Psoas muscle (tissue), 8 donors: ENCODE data around the gene EID1. TPM values are rescaled to one million over a fixed set of nuclear protein-coding genes. Genes with fewer than 3 reads are reported as not detected.

Source experiments
- ATAC-seq, 4 donors: fragments of 200-7000 bp; cut with Tn5 transposase; one replicate each; pipeline ENCODE4 v1.9.1; 2020; ENCODE audit warnings: moderate library complexity in 3 of 4, mild to moderate bottlenecking in 2 of 4
- DNase-seq, 2 donors: peaks; one replicate each; pipeline ENCODE4 v3.0.0-alpha.2; 2020
- H3K27ac ChIP-seq: fragments of 200-600 bp; one replicate; pipeline ENCODE4 v1.8.0; 2022
- H3K27me3 ChIP-seq, 3 donors: fragments of 200-600 bp in 1 of 3; one replicate each; pipeline versions ENCODE4 v1.6.1 to v1.8.0; 2013 to 2022; ENCODE audit warnings: low read length in 2 of 3, mild to moderate bottlenecking in 2 of 3, moderate library complexity in 1 of 3; ENCODE audit not compliant: insufficient read depth in 3 of 3
- H3K36me3 ChIP-seq, 2 donors: fragments of 200-600 bp in 1 of 2; one replicate each; pipeline versions ENCODE4 v1.6.1 to v1.8.0; 2013 to 2022; ENCODE audit warnings: low read depth in 1 of 2, mild to moderate bottlenecking in 1 of 2, moderate library complexity in 1 of 2; ENCODE audit not compliant: insufficient read depth in 1 of 2
- H3K4me1 ChIP-seq: fragments of 200-600 bp; one replicate; pipeline ENCODE4 v1.8.0; 2022
- H3K4me3 ChIP-seq: fragments of 200-600 bp; one replicate; pipeline ENCODE4 v1.8.0; 2022; ENCODE audit warnings: mild to moderate bottlenecking
- H3K9me3 ChIP-seq: fragments of 200-600 bp; one replicate; pipeline ENCODE4 v1.8.0; 2022
- CTCF ChIP-seq: fragments of 200-600 bp; IDR thresholded peaks from one replicate; pipeline ENCODE4 v1.8.0; 2022; ENCODE audit warnings: antibody characterized with exemption
- WGBS, 3 donors: extraction: QIAGEN DNeasy Blood & Tissue Kit; methylation state at CpG; one replicate each; pipeline versions ENCODE4 v1.1.6 to v1.1.7; 2013; 5-methylcytosine and 5-hydroxymethylcytosine counted together
- intact Hi-C, 2 donors: fragments of 100-400 bp; cut with DNase I; formaldehyde crosslinking; loops; one replicate each; pipeline versions ENCODE4 v1.11.0 to v1.14.2; 2022
- polyA plus RNA-seq, 3 donors: library from polyadenylated mRNA; stranded (reverse); fragments of 200-250 nt; gene quantifications; one replicate each; pipeline ENCODE4 v1.2.3, GENCODE V29; 2013
- total RNA-seq, 4 donors: library from RNA; stranded (reverse); fragmentation: NEBNext Ultra II Directional in 2 of 4; extraction: Animal tissue kit (Norgen Biotek cat#: 25700) in 2 of 4; gene quantifications; one replicate each; pipeline versions ENCODE4 v1.2.1 to v1.2.4, GENCODE V29; 2021 to 2023
- donor health status: healthy with polysubstance abuse.
- donor health status: DM: no; HTN: no; CAD: no; lungs with moderate emphysema.
- donor health status: Bipolar disorder and iron deficiency.
- donor health status: healthy.
- donor health status: DM: yes; HTN: yes; CAD: no.
- donor health status: DM: no; HTN: no; CAD: no.
- donor health status: DM: no; HTN: no; CAD: no.
- donor health status: DM: yes; HTN: yes; CAD: no.

EID1 gene
- total and polyA plus RNA-seq, 7 donors, result 60.3 to 120 (median 93.7) TPM

GRCh38 chr15:48866141-48866563, 11.8 kb upstream of the EID1 start:
- Histone ChIP-seq H3K36me3 (no peaks in the 10 kb centered on the region), H3K9me3 (no peaks in the 10 kb centered on the region), H3K27ac (no peak overlapping the region), H3K27me3 (no peaks in the 10 kb centered on the region), H3K4me1 (no peaks in the 10 kb centered on the region), H3K4me3 (no peak overlapping the region)
- TF ChIP-seq CTCF, result no peak
- ATAC-seq (no peak), DNase-seq (no peak)
- intact Hi-C loops, result loop anchor here in 1 of 2 donors (5.0 to 10.0 kb wide), 3 partner anchors 106 to 1279 kb away; partner anchors contain the start of gene COPS2
- 35 to 44% (median 35%) methylated on average over 2 of the region's 2 CpGs for WGBS, 3 donors

DNA sequence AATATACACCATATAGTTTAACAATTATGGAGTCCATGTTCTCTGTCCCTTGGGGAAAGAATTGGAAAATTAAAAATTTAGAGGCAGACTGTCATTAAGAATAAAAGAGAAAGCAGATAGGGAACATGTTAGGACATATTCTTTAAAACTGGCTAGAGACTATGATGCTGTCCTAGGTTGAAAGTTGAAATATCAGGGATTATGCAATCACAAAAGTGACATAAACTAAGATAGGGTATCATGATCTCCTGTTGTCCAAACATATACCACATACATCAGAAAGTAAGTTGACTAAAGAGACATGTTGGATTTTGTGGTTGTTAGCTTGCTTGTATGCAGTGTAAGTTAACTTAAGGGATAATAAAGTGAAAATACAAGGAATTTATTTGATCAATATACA, 9.9 kb upstream of the EID1 start:
- no peak overlapping the region for H3K27ac ChIP-seq
- no peaks in the 10 kb centered on the region for H3K36me3 ChIP-seq
- H3K9me3 ChIP-seq, result no peaks in the 10 kb centered on the region
- DNase-seq (no peak), ATAC-seq (no peak)
- no peak overlapping the region for H3K4me3 ChIP-seq
- no peaks in the 10 kb centered on the region for H3K4me1 ChIP-seq
- no peak for TF ChIP-seq CTCF
- no peaks in the 10 kb centered on the region for H3K27me3 ChIP-seq
- intact Hi-C loops, result loop anchor here in 1 of 2 donors (5.0 to 10.0 kb wide), 3 partner anchors 104 to 1277 kb away; partner anchors contain the start of gene COPS2

- Histone ChIP-seq H3K9me3 (no peaks in the 10 kb centered on the region), H3K27ac (no peak overlapping the region), H3K27me3 (no peaks in the 10 kb centered on the region), H3K4me3 (no peak overlapping the region), H3K36me3 (no peaks in the 10 kb centered on the region), H3K4me1 (no peaks in the 10 kb centered on the region)
- no peak for ATAC-seq
- no peak for DNase-seq
- intact Hi-C loops, result loop anchor here in 1 of 2 donors (5.0 to 10.0 kb wide), 3 partner anchors 104 to 1276 kb away; partner anchors contain the start of gene COPS2
- 53 to 70% (median 66%) methylated on average over 2 of the region's 2 CpGs for WGBS, 3 donors
- no peak for TF ChIP-seq CTCF
Observed at GRCh38 chr15:48868536-48868935, 9.4 kb upstream of the EID1 start.

- intact Hi-C loops, result loop anchor here (5.0 to 10.0 kb wide), 4 partner anchors 102 to 1485 kb away; partner anchors contain the start of genes COPS2 (in 1 of the 2) and GABPB1 (in 1 of the 2)
- no peak for TF ChIP-seq CTCF
- no peak overlapping the region for H3K4me3 ChIP-seq
Observed at GRCh38 chr15:48869966-48870365, 8.0 kb upstream of the EID1 start.

DNA sequence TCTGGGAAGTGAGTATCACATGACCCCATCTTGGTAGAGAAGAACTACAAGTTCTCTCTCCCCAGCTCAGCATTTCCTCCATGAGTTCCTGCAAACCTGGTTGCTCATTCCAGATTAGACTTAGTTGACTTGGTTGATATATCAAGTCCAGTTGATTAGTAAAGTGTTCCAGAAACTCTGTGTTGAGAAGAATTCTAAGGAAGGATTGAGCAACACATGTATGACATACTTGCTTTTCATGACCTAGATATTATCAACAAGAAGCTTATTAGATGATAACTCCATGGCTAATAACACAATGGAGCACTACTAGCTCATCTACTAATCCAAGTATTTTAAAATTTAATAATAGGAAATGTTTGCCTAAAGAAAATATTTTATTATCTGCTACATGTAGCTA, 6.4 kb upstream of the EID1 start:
- intact Hi-C loops, result loop anchor here in 1 of 2 donors (10.0 kb wide), 1 partner anchor 1483 kb away; the partner anchor contains the start of gene GABPB1
- H3K9me3 ChIP-seq, result no peaks in the 10 kb centered on the region
- H3K4me3 ChIP-seq, result no peak overlapping the region
- no peaks in the 10 kb centered on the region for H3K27me3 ChIP-seq
- no peak overlapping the region for H3K27ac ChIP-seq
- no peak for TF ChIP-seq CTCF
- no peaks in the 10 kb centered on the region for H3K36me3 ChIP-seq
- ATAC-seq, result no peak
- no peak for DNase-seq
- no peaks in the 10 kb centered on the region for H3K4me1 ChIP-seq

More at GRCh38 chr15:48869966-48870365, 8.0 kb upstream of the EID1 start:
- Histone ChIP-seq H3K27ac (no peak overlapping the region), H3K4me1 (no peaks in the 10 kb centered on the region), H3K27me3 (no peaks in the 10 kb centered on the region), H3K9me3 (no peaks in the 10 kb centered on the region), H3K36me3 (no peaks in the 10 kb centered on the region)
- DNase-seq (no peak), ATAC-seq (no peak)
- 97 to 99% (median 97%) methylated on average over 1 of the region's 1 CpG for WGBS, 3 donors
